ENCODE results near the gene PRAC2.

Gene PRAC2

GRCh38 chr17:48719642-48720265 is 3.2 kb upstream of the PRAC2 start:
- Histone ChIP-seq H3K4me1 (ENCODE audit: control insufficient read depth, low read length) (peaks cover 17% of the 10 kb centered on the region), H3K4me2 (ENCODE audit: low read length) (no peak overlapping the region), H3K9me2 (replicated peaks; ENCODE audit: control insufficient read depth, low read length) (no peaks in the 10 kb centered on the region), H4K20me1 (ENCODE audit: control insufficient read depth, insufficient read depth, low read depth, low read length) (no peaks in the 10 kb centered on the region), H3K27me3 (ENCODE audit: control insufficient read depth, low read length) (peaks cover 29% of the 10 kb centered on the region), H3K79me2 (ENCODE audit: control insufficient read depth, low read length) (no peaks in the 10 kb centered on the region), H3K9me3 (ENCODE audit: control insufficient read depth, insufficient read depth, low read length) (no peaks in the 10 kb centered on the region), H3K27ac (ENCODE audit: low read depth, low read length) (no peak overlapping the region), H3K4me3 (ENCODE audit: low read length) (no peak overlapping the region), H3K36me3 (ENCODE audit: control insufficient read depth, low read length) (no peaks in the 10 kb centered on the region), H3F3A (ENCODE audit: control insufficient read depth, insufficient read depth) (no peaks in the 10 kb centered on the region)
- TF ChIP-seq CTCF (IDR thresholded peaks at IDR 0.05; ENCODE audit: low read depth, low read length, poor library complexity, severe bottlenecking): no peak
- no peak for TF ChIP-seq EZH2phosphoT487 (IDR thresholded peaks at IDR 0.05; ENCODE audit: borderline replicate concordance, low read length)

DNA sequence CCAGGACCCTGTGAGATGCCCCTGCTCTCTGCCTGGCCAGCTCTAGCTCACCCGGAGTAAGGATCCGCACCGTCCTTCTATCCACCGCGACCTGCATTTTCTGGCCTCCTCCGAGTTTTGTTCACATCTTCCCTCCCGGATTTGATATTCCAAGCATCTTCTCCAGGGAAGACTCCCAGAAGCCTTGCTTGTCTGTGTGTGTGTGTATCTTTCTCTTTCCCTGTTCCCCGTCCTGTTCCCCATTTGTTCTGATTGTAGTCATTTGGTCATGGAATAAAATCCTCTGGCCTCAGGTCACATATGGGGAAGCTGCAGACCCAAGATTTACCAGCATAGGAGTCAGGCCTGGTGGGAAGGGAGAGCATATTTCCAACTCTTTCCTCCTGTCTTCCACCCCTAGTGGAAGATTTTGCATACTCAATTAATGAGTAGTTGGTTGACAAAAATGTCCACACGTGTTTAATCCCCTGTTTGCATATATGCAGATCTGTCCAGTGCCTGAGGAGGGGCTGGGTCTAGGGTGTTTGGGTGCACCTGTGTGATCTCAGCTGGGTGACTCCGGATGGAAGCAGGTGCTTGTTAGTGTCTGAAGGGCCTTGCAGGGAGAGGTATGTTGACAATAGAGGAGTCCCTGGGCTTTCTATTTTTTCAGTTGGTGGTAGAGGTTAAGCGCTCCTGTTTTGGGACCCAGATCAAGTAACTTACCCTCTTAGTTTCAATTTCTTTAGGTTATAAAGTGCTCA is 2.5 kb upstream of the PRAC2 start:
- Histone ChIP-seq H3K9me2 (replicated peaks; ENCODE audit: control insufficient read depth, low read length) (no peaks in the 10 kb centered on the region), H3K79me2 (ENCODE audit: control insufficient read depth, low read length) (no peaks in the 10 kb centered on the region), H3K4me2 (ENCODE audit: low read length) (no peak overlapping the region), H3K9me3 (ENCODE audit: control insufficient read depth, insufficient read depth, low read length) (no peaks in the 10 kb centered on the region), H4K20me1 (ENCODE audit: control insufficient read depth, insufficient read depth, low read depth, low read length) (no peaks in the 10 kb centered on the region), H3K4me1 (ENCODE audit: control insufficient read depth, low read length) (peaks cover 17% of the 10 kb centered on the region), H3K27me3 (ENCODE audit: control insufficient read depth, low read length) (peaks cover 35% of the 10 kb centered on the region), H3F3A (ENCODE audit: control insufficient read depth, insufficient read depth) (no peaks in the 10 kb centered on the region), H3K4me3 (ENCODE audit: low read length) (no peak overlapping the region), H3K36me3 (ENCODE audit: control insufficient read depth, low read length) (no peaks in the 10 kb centered on the region), H3K27ac (ENCODE audit: low read depth, low read length) (no peak overlapping the region)
- no peak for TF ChIP-seq CTCF (IDR thresholded peaks at IDR 0.05; ENCODE audit: low read depth, low read length, poor library complexity, severe bottlenecking)
- TF ChIP-seq EZH2phosphoT487 (IDR thresholded peaks at IDR 0.05; ENCODE audit: borderline replicate concordance, low read length): no peak

GRCh38 chr17:48721009-48721402 is 2.0 kb upstream of the PRAC2 start:
- Histone ChIP-seq H3K9me3 (ENCODE audit: control insufficient read depth, insufficient read depth, low read length) (no peaks in the 10 kb centered on the region), H3K79me2 (ENCODE audit: control insufficient read depth, low read length) (no peaks in the 10 kb centered on the region), H3K4me1 (ENCODE audit: control insufficient read depth, low read length) (peaks cover 17% of the 10 kb centered on the region), H3K4me2 (ENCODE audit: low read length) (no peak overlapping the region), H3K9me2 (replicated peaks; ENCODE audit: control insufficient read depth, low read length) (no peaks in the 10 kb centered on the region), H3K27me3 (ENCODE audit: control insufficient read depth, low read length) (peaks cover 41% of the 10 kb centered on the region), H3K36me3 (ENCODE audit: control insufficient read depth, low read length) (no peaks in the 10 kb centered on the region), H4K20me1 (ENCODE audit: control insufficient read depth, insufficient read depth, low read depth, low read length) (no peaks in the 10 kb centered on the region), H3K4me3 (ENCODE audit: low read length) (no peak overlapping the region), H3K27ac (ENCODE audit: low read depth, low read length) (no peak overlapping the region), H3F3A (ENCODE audit: control insufficient read depth, insufficient read depth) (no peaks in the 10 kb centered on the region)
- no peak for TF ChIP-seq CTCF (IDR thresholded peaks at IDR 0.05; ENCODE audit: low read depth, low read length, poor library complexity, severe bottlenecking)
- TF ChIP-seq EZH2phosphoT487 (IDR thresholded peaks at IDR 0.05; ENCODE audit: borderline replicate concordance, low read length): no peak

Data from DOHH2 (cell line).